Osteocyte (in vitro differentiated cells): ENCODE data around the gene CASR. TPM values are rescaled to one million over a fixed set of nuclear protein-coding genes. Genes with fewer than 3 reads are reported as not detected.

Experiments
- DNase-seq: peaks from one replicate; pipeline ENCODE4 v3.0.0; 2021; ENCODE audit warnings: mixed read lengths; ENCODE audit not compliant: unreplicated experiment; ENCODE audit errors: extremely low spot score
- H3K27ac Mint-ChIP-seq: one replicate; pipeline ENCODE4 v1.8.0; 2021; ENCODE audit warnings: mild to moderate bottlenecking, mixed read lengths; ENCODE audit not compliant: unreplicated experiment
- H3K27me3 Mint-ChIP-seq: one replicate; pipeline ENCODE4 v1.8.0; 2021; ENCODE audit warnings: mixed read lengths; ENCODE audit not compliant: unreplicated experiment
- H3K36me3 Mint-ChIP-seq: one replicate; pipeline ENCODE4 v1.8.0; 2021; ENCODE audit warnings: mixed read lengths; ENCODE audit not compliant: unreplicated experiment
- H3K4me1 Mint-ChIP-seq: one replicate; pipeline ENCODE4 v1.8.0; 2021; ENCODE audit warnings: mixed read lengths; ENCODE audit not compliant: unreplicated experiment
- H3K4me3 Mint-ChIP-seq: one replicate; pipeline ENCODE4 v1.8.0; 2021; ENCODE audit warnings: mild to moderate bottlenecking, moderate library complexity, mixed read lengths; ENCODE audit not compliant: unreplicated experiment
- H3K9me3 Mint-ChIP-seq: one replicate; pipeline ENCODE4 v1.8.0; 2021; ENCODE audit warnings: mixed read lengths; ENCODE audit not compliant: unreplicated experiment
- CTCF ChIP-seq: fragments of 200-600 bp; sonication (generic); IDR thresholded peaks from 2 replicates; pipeline ENCODE4 v1.5.0; 2021; ENCODE audit warnings: antibody characterized with exemption, mild to moderate bottlenecking, moderate library complexity
- total RNA-seq: library from RNA; stranded (reverse); gene quantifications from 2 replicates; pipeline ENCODE4 v1.2.1, GENCODE V29; 2021

The CASR gene
- total RNA-seq, 1 donor from 2014 or later, result not detected

DNA sequence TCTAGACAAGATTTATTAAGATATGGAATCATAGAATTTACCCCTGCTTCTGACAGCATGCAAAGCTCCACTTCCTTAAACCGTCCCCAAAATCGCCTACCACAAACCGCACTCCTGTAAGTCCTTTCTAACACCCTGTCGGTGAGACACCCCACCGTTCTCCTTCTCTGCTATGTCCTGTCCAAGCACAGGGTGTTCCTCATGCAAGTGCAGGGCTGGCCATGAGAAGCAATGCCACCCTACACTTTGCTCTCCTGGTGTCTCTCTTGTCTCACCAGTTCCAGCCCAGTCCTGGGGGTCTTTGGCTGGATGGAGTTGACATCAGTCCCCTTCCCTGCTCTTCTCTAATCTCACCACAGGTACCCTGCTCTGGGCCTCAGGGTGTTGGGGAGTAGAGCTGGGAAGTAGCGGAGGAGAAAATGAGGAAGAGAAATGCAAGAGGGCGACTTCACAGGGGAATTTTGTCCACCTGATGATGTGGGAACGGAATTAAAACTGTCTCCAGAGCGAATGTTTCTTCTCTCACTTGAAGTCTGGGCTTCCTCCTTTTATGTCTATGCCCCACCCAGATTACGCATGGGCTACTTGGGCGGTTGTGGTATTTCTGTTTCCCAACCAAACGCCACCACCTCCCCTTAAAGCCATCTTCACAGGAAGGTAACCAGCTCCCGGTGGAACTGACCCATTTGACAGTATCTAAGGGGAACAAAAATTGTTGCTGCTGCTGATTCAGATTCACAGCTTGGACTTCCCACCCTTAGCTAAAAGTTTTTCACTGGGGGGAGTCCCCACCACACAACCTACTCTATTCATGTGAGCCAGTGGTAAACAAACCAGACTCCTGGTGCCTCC, 49.9 kb downstream of the CASR start:
- no peaks in the 10 kb centered on the region for H3K27me3 Mint-ChIP-seq
- no peaks in the 10 kb centered on the region for H3K36me3 Mint-ChIP-seq
- H3K4me3 Mint-ChIP-seq, result no peak overlapping the region
- H3K9me3 Mint-ChIP-seq, result no peaks in the 10 kb centered on the region
- H3K27ac Mint-ChIP-seq, result no peak overlapping the region
- no peak for TF ChIP-seq CTCF
- no peaks in the 10 kb centered on the region for H3K4me1 Mint-ChIP-seq
- no peak for DNase-seq

GRCh38 chr3:122234117-122234516, 50.6 kb downstream of the CASR start:
- Mint-ChIP-seq H3K27me3 (no peaks in the 10 kb centered on the region), H3K27ac (no peak overlapping the region), H3K36me3 (no peaks in the 10 kb centered on the region), H3K4me3 (no peak overlapping the region), H3K4me1 (no peaks in the 10 kb centered on the region), H3K9me3 (no peaks in the 10 kb centered on the region)
- TF ChIP-seq CTCF, result no peak
- DNase-seq, result no peak

- DNase-seq, result no peak
- TF ChIP-seq CTCF, result no peak
- Mint-ChIP-seq H3K4me1 (no peaks in the 10 kb centered on the region), H3K9me3 (no peaks in the 10 kb centered on the region), H3K27ac (no peak overlapping the region), H3K4me3 (no peak overlapping the region), H3K36me3 (no peaks in the 10 kb centered on the region), H3K27me3 (no peaks in the 10 kb centered on the region)
These were observed 51.7 kb downstream of the CASR start for GRCh38 chr3:122235147-122235546.

DNA sequence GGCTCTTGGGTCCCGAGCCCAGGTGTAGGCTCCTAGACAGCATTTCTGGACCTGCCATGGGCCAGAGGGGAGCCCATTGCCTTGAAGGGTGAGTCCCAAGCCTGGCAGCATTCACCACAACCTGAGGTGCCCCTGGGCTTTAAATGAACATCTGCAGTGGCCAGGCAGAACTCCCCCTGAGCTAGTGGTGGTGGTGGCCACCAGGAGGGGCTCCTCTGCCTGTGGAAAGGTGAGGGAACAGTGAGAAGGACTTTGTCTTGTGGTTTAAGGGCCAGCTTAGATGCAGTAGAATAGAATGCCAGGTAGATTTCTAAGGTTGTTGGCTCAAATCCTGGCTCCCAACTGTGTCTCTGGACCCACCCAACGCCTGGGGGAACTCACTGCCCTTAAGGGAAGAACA, 55.6 kb downstream of the CASR start:
- no peak for DNase-seq
- H3K36me3 Mint-ChIP-seq, result no peaks in the 10 kb centered on the region
- H3K27ac Mint-ChIP-seq, result no peak overlapping the region
- no peaks in the 10 kb centered on the region for H3K4me1 Mint-ChIP-seq
- H3K9me3 Mint-ChIP-seq, result no peaks in the 10 kb centered on the region
- H3K4me3 Mint-ChIP-seq, result no peak overlapping the region
- peaks cover 28% of the 10 kb centered on the region for H3K27me3 Mint-ChIP-seq
- TF ChIP-seq CTCF, result no peak

DNA sequence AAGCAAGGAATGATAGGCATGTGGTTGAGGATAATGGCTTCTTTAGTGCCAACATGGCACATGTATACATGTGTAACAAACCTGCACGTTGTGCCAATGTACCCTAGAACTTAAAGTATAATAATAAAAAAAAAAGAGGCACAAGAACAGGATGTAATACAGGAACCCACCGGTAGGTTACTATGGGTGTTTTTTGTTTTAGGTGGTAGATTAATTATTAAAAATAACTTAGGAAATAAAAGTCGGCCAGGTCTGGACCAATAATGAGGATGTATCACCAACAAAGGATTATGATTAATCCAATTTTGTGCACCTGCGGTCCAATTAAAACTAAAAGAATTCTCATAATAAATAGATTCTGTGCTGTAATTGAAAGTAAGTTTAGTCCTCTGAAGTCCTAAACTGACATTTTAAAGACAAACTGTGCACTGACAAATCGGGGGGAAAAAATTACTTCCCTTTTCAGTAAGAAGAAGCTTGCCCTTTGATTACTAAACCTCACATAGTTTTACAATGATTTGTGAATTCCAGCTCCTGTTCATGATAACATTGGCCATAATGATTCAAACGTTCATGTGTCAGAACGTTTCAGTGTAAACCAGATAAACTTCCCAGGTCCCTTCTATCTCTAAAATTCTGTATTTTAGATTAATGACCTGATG, 62.2 kb downstream of the CASR start:
- H3K36me3 Mint-ChIP-seq, result no peaks in the 10 kb centered on the region
- no peak overlapping the region for H3K4me3 Mint-ChIP-seq
- no peaks in the 10 kb centered on the region for H3K4me1 Mint-ChIP-seq
- TF ChIP-seq CTCF, result no peak
- no peak for DNase-seq
- H3K27ac Mint-ChIP-seq, result no peak overlapping the region
- H3K9me3 Mint-ChIP-seq, result no peaks in the 10 kb centered on the region
- peaks cover 37% of the 10 kb centered on the region for H3K27me3 Mint-ChIP-seq
